A673 (cell line): Measurements from ENCODE around the gene BTG4. TPM values are rescaled to one million over a fixed set of nuclear protein-coding genes. Genes with fewer than 3 reads are reported as not detected.

Source experiments
- BruUV-seq: library from RNA; stranded (reverse); fragments of 400-500 nt; replicated peaks from 2 replicates; lab custom pipeline; 2021; lab: Mats Ljungman, UMichigan
- CTCF ChIA-PET: fragments of 300-600 bp; sonication (Branson Sonifier 250); formaldehyde crosslinking; loops from one replicate; lab custom pipeline; 2022; ENCODE audit warnings: antibody characterized with exemption; lab: Charles Lee
- POLR2A ChIA-PET: fragments of 300-600 bp; sonication (Branson Sonifier 250); formaldehyde crosslinking; loops from one replicate; lab custom pipeline; 2022; ENCODE audit warnings: antibody characterized with exemption; ENCODE audit not compliant: low non-redundant PET; lab: Charles Lee
- DNase-seq: peaks from one replicate; pipeline ENCODE4 v3.0.0-alpha.2; 2015; ENCODE audit warnings: low spot score
- H3K27ac ChIP-seq: fragments of 200-600 bp; sonication (generic); 2 replicates; pipeline ENCODE4 v1.5.1; 2016; ENCODE audit warnings: mixed run types, low read depth, mild to moderate bottlenecking, mixed read lengths, antibody characterized with exemption, low read length; ENCODE audit not compliant: poor library complexity, severe bottlenecking
- H3K27me3 ChIP-seq: fragments of 200-600 bp; sonication (generic); replicated peaks from 2 replicates; pipeline ENCODE4 v1.6.1; 2017; ENCODE audit warnings: mixed run types, low read depth, mild to moderate bottlenecking, mixed read lengths, antibody characterized with exemption, low read length; ENCODE audit not compliant: insufficient read depth, poor library complexity
- H3K36me3 ChIP-seq: fragments of 200-600 bp; sonication (generic); 2 replicates; pipeline ENCODE4 v1.6.1; 2016; ENCODE audit warnings: mixed run types, mild to moderate bottlenecking, mixed read lengths, antibody characterized with exemption, low read length; ENCODE audit not compliant: insufficient read depth, poor library complexity, severe bottlenecking
- H3K4me1 ChIP-seq: fragments of 200-600 bp; sonication (generic); 2 replicates; pipeline ENCODE4 v1.6.1; 2017; ENCODE audit warnings: mixed run types, mild to moderate bottlenecking, mixed read lengths, antibody characterized with exemption, low read length; ENCODE audit not compliant: insufficient read depth, poor library complexity, severe bottlenecking
- H3K4me3 ChIP-seq: fragments of 200-600 bp; sonication (generic); 2 replicates; pipeline ENCODE4 v1.5.1; 2016; ENCODE audit warnings: low read depth, mixed run types, mild to moderate bottlenecking, mixed read lengths, low read length; ENCODE audit not compliant: poor library complexity, severe bottlenecking
- H3K9me3 ChIP-seq: fragments of 200-600 bp; sonication (generic); 2 replicates; pipeline ENCODE4 v1.6.1; 2016; ENCODE audit warnings: mixed run types, low read depth, mild to moderate bottlenecking, mixed read lengths, antibody characterized with exemption, low read length; ENCODE audit not compliant: poor library complexity, severe bottlenecking
- CTCF ChIP-seq: fragments of 300-800, 200-600 bp; sonication (generic); conservative IDR thresholded peaks from 2 replicates; pipeline ENCODE4 v1.5.1; 2017; ENCODE audit warnings: low read depth, mild to moderate bottlenecking, antibody characterized with exemption, low read length, moderate library complexity, mixed read lengths
- EZH2 ChIP-seq: fragments of 200-600 bp; sonication (generic); IDR thresholded peaks from 2 replicates; pipeline ENCODE4 v1.6.1; 2017; ENCODE audit warnings: borderline replicate concordance, low read depth, mild to moderate bottlenecking, mixed read lengths, antibody characterized with exemption, low read length; ENCODE audit not compliant: poor library complexity, severe bottlenecking
- intact Hi-C: fragments of 100-400 bp; cut with micrococcal nuclease; formaldehyde crosslinking; loops from one replicate; pipeline ENCODE4 v1.10.0; 2022; ENCODE audit not compliant: unreplicated experiment
- total RNA-seq: library from RNA; stranded (reverse); gene quantifications from 2 replicates; pipeline ENCODE4 v1.2.3, GENCODE V29; 2021

Gene BTG4
- total RNA-seq, 1 experiment from 2014 or later: not detected

- H3K9me3 ChIP-seq: no peaks in the 10 kb centered on the region
- no TSS peak for BruUV-seq
- H3K36me3 ChIP-seq: no peaks in the 10 kb centered on the region
- H3K4me1 ChIP-seq: no peaks in the 10 kb centered on the region
- H3K27me3 ChIP-seq: no peaks in the 10 kb centered on the region
- ChIA-PET CTCF (interaction anchor here (1.0 kb wide), 1 partner anchor 74 kb away, joined by 5 read pairs; no protein-coding TSS in a partner anchor), POLR2A (no interaction called here)
- H3K27ac ChIP-seq: no peak overlapping the region
- TF ChIP-seq EZH2 (no peak), CTCF (peak; percentile 42; the same call in 1 of the 2 replicates)
- no peak overlapping the region for H3K4me3 ChIP-seq
- DNase-seq: peak; percentile 40
- intact Hi-C loops: loop anchor here (2.0 kb wide), 1 partner anchor 74 kb away; no protein-coding TSS in a partner anchor
Observed at GRCh38 chr11:111528557-111528956, 16.4 kb upstream of the BTG4 start.

GRCh38 chr11:111527279-111527678 is 15.1 kb upstream of the BTG4 start:
- H3K9me3 ChIP-seq: no peaks in the 10 kb centered on the region
- no peak for DNase-seq
- TF ChIP-seq EZH2 (no peak), CTCF (no peak)
- no TSS peak for BruUV-seq
- H3K4me1 ChIP-seq: no peaks in the 10 kb centered on the region
- no peak overlapping the region for H3K27ac ChIP-seq
- intact Hi-C loops: no loop called here
- no peak overlapping the region for H3K4me3 ChIP-seq
- no peaks in the 10 kb centered on the region for H3K27me3 ChIP-seq
- H3K36me3 ChIP-seq: no peaks in the 10 kb centered on the region
- POLR2A ChIA-PET: no interaction called here
- CTCF ChIA-PET: no interaction called here

GRCh38 chr11:111526501-111526900 is 14.3 kb upstream of the BTG4 start:
- Histone ChIP-seq H3K27me3 (no peaks in the 10 kb centered on the region), H3K4me3 (no peak overlapping the region), H3K36me3 (no peaks in the 10 kb centered on the region), H3K4me1 (no peaks in the 10 kb centered on the region), H3K9me3 (no peaks in the 10 kb centered on the region), H3K27ac (no peak overlapping the region)
- no TSS peak for BruUV-seq
- TF ChIP-seq EZH2 (no peak), CTCF (no peak)
- peak; percentile 27 for DNase-seq
- CTCF ChIA-PET: no interaction called here
- POLR2A ChIA-PET: no interaction called here
- intact Hi-C loops: no loop called here
